GM19035 (cell line): ENCODE data around the gene SF3B1.
"Not testable (repeated sequence)": the region's sequence is repeated elsewhere in the genome, so short reads cannot be mapped to it uniquely, and the experiment has no call there.

Experiments
- ATAC-seq: cut with Tn5 transposase; IDR thresholded peaks from one replicate; pipeline ENCODE4 v1.9.1; 2021; ENCODE audit not compliant: unreplicated experiment

SF3B1 gene

GRCh38 chr2:197343968-197344367 lies 90.9 kb downstream of the SF3B1 start:
- not testable (repeated sequence) for ATAC-seq

DNA sequence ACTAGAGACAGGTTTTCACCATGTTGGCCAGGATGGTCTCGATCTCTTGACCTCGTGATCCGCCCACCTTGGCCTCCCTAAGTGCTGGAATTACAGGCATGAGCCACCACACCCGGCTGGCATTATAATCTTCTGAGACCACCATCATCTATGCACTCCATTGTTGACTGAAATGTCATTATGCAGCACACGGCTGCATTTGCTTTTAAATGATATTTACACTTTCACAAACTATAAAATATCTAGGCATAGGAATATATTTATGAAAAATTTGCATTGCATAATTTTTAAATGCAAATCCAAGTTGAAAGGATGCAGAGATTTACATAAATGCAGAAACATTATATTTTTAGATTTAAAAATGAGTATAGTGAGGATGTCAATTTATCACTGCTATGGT lies 94.2 kb downstream of the SF3B1 start:
- no peak for ATAC-seq
